ENCODE measurements around the gene PLXNA1.

The PLXNA1 gene

DNA sequence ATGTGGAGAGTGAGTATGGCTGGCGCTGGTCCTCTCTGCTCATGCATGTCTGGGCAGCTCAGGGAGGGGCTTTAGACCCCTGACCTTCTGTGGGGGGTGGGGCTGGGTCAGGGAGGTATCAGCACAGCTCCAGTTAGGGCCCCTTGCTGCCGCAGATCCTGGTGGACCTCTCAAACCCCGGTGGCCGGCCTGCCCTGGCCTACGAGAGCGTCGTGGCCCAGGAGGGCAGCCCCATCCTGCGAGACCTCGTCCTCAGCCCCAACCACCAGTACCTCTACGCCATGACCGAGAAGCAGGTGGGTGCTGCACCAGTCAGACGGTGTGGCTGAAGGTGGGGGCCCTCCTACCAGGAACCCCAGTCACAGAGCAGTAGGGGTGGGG lies 20.2 kb downstream of the PLXNA1 start:
- no peak for DNase-seq

DNA sequence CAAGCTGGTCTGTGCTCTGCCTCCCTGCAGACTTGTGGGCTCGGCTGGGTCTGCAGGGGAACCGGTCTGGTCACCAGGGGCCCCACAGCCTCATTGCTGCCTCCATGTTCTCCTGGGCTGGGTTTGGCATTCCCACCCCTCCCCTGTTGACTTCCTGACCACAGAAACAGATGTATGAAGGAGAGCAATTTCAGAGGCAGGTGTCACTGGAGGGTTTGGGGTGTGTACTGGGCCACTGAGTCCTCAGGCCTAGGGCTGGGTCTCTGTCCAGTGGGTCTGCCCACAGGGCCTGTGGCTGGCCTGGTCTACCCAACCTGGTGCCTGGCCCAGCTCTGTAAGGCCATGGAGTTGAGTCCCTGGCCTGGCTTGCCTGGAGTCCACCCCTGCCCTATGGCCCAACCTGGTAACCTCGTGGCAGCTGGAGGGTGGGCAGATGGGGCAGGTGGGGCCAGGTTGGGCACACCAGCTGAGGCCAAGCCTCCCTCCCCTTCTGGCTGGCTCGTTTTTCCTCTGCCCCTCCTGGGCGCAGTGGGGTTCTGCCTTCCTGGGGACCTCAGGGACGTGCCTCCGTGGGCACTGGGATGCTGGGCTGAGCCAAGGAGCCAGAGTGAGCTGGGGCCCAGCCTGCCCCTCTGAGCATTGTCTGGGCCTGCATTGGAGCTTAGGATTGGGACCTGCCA lies 20.8 kb downstream of the PLXNA1 start:
- no peak for DNase-seq

DNA sequence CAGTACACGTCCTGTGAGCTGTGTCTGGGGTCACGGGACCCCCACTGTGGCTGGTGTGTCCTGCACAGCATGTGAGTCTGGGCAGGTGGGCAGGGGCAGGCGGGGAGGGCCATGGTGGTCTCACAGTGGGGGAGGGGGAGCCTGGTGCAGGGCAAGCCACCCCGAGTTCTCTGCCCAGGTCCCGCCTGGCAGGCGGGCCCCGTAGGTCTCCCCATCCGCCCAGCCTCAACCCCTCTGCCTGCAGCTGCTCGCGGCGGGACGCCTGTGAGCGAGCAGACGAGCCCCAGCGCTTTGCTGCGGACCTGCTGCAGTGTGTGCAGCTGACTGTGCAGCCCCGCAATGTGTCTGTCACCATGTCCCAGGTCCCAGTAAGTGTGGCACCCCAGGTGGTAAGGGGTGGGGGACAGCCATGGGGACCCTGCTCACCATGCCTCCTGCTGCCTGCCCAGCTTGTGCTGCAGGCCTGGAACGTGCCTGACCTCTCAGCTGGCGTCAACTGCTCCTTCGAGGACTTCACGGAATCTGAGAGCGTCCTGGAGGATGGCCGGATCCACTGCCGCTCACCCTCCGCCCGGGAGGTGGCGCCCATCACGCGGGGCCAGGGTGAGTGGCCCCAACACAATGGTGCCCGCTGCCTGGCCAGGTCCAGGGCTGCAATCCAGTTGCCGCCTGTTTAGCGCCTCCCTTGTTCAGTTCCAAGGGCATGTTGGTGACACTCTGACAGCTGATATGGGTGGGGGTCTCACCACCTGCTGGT lies 21.9 kb downstream of the PLXNA1 start:
- no peak for DNase-seq

DNA sequence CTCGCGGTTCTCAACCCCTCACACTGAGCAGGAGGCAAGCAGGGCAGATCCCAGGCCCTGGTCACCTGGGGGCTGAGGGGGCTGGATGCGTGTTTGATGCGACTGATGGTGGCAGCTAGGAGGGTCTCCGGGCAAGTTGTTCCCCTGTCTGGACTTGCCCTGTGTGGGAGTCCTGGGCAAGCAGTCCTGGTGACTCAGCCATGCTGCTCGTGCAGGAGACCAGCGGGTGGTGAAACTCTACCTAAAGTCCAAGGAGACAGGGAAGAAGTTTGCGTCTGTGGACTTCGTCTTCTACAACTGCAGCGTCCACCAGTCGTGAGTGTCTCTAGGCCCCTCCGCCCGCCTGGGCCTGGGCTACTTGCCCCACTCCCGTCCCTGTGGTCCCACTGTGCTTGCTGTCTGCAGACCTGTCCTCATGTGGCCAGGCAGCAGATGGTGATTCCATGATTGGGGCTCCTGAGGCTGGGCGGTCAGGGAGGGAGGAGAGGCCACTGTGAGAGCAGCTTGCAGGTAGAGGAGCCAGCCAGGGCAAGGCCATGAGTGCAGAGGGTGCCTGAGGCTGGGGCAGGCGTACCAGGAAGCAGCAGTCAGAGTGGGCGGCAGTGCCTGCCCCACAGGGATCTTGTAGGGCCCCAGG lies 23.1 kb downstream of the PLXNA1 start:
- DNase-seq, result no peak

DNA sequence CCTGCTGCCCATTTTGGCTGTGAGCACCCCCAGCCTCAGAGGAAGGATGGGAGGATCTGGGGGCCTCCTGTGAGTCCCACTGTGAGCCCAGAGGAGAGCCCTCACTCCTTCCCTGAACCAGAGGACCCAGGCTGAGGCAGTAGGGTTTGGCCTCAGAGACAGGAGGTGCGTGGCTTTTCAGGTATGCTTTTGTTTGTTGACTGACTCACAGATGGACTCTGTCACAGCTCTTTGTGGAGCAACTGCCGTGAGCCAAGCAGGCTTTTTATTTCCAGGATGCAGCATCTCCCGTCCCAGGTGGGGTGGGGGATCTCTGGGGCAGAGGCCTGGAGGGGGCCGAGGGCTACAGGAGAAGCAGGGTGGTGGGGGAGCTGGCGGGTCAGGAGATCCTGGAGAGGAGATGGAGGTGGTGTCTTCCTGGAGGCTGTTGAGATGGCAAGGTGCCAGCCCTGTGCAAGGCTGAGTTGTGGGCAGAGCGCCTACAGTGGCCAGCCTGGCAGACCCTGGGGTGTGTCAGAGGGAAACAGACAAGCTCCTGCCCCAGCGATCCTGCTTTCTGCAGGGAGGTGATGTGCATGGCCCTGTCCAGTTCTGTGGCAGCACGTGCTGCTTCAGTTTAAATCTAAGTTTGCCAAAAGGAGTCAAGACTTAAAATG lies 24.0 kb downstream of the PLXNA1 start:
- no peak for DNase-seq

DNA sequence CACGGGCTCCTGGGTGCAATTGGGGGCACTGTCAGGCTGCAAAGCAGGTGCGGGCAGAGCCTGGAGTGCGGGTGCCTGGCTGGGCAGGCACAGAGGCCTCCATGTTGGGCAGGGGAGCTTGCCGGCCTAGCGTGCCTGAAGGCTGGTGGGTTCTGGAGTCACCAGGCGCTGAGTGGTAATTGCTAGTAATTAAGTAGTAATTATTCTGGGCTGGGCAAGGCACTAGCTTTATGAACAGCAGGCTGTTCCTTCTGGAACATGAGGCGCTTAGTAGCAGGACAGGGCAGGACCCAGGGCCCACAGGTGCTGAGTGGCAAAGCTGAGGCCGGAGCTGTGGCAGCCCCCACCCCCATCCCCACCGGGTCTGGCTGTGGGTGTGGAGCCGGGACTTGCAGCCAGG lies 25.3 kb downstream of the PLXNA1 start:
- no peak for DNase-seq

DNA sequence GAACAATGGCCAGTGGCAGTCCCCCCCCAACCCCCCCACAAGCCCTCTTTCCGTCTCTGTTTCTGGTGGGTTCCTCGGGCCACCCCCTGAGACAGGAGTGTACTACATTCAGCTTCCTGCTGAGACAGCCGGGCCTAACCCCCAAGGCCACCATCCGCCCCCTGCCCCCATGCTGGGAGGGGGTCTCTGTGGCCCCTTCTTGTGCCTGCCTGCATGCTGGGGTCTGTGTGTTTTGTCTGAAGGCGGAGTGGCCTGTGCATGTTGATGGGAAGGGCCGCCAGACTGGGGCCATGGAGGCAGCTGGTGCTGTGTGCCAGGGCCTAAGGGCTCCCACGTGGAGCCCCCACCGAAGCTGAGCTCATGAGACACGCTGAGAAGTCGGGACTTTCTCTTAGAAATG lies 26.6 kb downstream of the PLXNA1 start:
- DNase-seq, result no peak

DNA sequence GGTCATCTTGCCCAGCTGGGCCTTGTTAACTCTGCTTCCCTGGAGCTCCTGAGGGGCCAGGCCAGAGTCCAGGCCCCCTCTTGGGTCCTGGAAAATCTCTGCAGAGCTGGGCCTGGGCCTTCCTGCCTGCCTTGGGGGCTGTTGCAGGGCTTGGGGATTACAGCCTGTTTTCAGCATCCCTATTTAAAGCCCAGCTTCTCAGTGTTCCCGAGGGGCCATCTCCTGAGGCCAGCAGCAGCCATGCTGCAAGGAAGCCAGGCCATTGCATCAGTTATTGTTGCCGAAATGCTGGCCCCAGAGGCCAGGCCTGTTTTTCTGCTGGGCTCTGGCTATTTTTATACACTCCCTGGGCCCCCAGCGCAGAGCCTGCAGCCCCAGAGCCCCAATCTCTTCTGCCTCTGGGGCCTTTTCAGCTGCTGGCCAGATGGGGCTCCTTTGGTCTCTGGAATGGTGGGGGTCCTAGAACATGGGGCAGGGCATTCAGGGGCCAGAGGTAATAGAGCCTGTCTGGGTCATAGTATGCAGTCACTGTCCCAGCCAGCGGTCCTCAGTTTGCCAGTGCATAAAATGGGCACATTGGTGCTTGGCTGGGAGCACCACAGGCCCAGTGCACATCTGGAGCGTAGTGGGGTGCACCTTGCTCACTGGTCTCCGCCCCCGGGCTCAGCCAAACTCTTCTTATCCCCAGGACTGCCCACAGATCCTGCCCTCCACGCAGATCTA lies 28.5 kb downstream of the PLXNA1 start:
- no peak for DNase-seq

DNA sequence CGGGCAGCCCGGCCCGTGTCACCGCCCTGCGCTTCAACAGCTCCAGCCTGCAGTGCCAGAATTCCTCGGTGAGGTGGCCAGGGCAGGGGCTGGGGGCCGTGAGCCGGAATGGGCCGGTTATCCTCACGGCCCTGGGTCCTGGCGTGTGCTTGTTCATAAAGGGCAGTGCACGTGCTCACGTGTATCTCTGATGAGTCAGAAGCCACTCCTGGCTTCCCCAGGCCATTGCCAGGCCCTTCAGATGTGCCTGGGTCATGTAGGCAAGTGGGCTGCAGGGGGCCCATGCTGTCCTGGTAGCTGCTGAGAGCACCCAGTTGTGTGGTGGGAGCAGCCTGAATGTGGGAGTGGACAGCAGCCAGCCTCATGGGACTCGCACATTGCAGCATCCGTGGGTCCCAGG lies 29.2 kb downstream of the PLXNA1 start:
- DNase-seq, result no peak

DNA sequence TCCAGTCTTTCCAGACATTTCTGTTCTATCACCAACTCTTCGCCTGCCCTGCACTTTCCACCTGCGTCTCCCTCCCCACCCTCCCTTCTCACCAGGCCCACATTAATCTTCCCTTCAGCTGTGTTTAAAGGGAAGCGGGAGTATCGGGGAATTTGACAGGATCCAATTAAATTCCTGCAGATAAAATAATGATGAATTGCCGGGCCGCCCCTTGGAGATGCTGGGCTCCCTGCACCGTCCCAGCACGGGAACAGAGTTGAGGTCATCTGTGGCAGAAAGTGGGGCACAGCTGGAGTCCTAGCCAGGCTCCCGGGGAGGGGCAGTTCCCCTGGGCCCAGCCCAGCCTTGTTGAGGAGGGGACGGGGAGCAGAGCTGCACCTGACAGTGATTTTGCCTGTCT lies 30.3 kb downstream of the PLXNA1 start:
- no peak for DNase-seq

DNA sequence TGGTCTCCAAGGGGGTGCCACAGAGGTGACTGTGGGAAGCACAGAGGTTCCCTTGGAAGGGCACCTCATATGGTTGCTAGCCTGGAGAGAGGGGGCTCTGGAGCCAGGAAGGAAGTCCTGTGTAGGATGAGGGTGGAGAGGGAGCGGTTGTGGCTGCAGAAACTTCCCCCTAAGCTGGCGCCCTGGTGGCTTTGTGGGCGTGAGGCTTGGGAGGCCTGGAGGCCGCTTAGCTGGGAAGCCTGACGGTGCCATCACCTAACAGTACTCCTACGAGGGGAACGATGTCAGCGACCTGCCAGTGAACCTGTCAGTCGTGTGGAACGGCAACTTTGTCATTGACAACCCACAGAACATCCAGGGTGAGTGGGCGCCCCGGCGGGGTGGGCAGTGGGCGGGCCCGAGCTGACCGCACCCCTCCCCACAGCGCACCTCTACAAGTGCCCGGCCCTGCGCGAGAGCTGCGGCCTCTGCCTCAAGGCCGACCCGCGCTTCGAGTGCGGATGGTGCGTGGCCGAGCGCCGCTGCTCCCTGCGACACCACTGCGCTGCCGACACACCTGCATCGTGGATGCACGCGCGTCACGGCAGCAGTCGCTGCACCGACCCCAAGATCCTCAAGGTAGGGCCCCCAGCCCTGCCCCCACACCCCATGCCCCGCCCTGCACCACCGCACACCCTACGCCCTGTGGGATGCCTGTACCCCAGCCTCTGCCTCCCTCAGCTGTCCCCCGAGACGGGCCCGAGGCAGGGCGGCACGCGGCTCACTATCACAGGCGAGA lies 31.0 kb downstream of the PLXNA1 start:
- DNase-seq, result no peak

DNA sequence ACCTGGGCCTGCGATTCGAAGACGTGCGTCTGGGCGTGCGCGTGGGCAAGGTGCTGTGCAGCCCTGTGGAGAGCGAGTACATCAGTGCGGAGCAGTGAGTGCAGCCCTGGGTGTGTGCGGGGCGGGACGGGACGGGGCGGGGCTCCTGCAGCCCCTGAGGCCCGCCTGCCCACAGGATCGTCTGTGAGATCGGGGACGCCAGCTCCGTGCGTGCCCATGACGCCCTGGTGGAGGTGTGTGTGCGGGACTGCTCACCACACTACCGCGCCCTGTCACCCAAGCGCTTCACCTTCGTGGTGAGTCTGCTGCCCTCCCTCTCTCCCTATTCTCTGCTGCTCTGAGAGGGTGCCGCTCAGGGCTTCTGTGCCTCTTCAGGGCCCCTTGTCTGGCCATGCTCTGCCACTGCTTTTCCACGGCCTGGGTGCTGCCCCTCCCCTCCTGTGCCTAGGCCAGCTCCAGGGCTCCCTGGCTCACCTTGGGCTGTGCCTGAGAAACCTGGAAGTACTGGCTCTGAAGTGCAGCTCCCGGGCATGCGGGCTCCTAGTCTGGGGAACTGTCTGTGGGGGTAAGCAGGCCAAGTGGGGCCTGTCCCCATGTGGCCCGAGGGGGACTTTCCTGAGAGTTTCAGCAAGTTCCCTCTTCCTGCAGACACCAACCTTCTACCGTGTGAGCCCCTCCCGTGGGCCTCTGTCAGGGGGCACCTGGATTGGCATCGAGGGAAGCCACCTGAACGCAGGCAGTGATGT lies 31.8 kb downstream of the PLXNA1 start:
- no peak for DNase-seq

DNA sequence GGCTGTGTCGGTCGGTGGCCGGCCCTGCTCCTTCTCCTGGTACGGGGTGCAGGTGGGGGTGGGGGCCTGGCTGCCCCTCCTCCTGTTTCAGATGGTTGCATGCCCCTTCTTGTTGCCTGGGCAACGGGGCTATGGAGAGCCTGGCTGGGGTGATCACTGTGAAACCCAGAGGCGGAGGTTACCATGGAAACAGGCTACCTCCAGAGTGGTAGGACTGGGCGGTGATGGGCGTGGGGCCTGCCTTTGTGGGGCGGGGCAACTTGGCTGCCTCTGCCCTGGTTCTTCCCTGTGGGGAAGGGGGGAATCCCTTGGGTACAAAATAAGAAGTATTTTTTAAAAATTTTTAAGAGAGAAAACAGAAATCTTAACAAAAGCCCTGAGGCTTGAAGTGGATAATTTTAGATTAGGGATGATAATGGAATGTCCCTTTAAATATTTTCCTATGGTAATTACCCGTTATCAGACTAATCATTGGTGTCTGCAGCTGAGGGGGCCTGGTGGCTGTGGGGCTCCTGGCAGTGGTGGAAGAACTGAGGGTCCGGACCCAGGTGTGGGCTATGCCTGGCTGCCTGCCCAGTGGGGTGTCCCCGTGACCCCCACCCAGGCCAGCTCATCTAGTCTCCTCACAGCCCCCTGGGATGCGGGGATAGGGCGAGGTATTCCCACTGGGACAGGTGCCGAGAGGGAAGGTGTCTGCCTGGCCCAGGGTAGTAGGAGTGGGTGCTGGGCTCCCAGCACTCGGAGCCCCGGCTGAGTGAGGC lies 32.5 kb downstream of the PLXNA1 start:
- DNase-seq, result no peak

DNA sequence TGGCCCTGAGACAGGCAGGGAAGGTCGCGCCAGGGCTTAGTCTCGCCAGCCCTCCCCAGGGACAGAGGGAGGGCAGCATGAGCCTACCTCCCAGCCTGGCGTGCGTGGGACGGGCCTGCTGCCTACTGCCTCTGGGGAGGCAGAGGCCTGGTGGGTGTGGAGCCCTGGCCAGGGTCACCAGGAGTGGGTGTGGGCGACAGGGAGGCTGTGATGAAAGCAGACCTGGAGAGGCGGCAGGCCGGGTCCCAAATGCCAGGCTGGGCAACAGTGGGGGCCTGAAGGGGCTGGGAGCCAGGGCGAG lies 33.1 kb downstream of the PLXNA1 start:
- DNase-seq, result no peak

DNA sequence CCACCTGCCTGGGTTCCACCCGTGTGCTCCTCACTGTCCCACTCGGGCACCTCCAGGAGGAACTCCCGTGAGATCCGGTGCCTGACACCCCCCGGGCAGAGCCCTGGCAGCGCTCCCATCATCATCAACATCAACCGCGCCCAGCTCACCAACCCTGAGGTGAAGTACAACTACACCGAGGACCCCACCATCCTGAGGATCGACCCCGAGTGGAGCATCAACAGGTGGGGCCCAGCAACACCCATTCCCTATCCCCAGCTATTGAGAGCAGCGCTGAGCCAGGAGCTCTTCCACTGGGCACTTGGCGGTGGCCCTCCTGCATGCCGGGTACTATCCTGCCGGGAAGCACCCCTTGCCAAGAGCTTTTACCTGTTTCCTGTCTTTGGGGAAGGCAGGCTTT lies 33.5 kb downstream of the PLXNA1 start:
- no peak for DNase-seq

DNA sequence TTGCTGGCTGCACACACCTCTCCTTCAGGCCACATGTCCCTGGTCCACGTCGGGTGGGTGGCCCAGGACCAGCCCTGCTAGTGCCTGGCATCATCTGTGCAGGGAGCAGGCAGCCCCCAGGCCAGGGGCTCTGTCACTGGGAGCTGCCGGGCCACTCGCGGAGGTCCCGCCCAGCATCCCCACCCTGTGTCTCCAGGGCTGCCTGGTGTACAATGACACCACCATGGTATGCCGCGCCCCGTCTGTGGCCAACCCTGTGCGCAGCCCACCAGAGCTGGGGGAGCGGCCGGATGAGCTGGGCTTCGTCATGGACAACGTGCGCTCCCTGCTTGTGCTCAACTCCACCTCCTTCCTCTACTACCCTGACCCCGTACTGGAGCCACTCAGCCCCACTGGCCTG lies 34.3 kb downstream of the PLXNA1 start:
- DNase-seq, result no peak

DNA sequence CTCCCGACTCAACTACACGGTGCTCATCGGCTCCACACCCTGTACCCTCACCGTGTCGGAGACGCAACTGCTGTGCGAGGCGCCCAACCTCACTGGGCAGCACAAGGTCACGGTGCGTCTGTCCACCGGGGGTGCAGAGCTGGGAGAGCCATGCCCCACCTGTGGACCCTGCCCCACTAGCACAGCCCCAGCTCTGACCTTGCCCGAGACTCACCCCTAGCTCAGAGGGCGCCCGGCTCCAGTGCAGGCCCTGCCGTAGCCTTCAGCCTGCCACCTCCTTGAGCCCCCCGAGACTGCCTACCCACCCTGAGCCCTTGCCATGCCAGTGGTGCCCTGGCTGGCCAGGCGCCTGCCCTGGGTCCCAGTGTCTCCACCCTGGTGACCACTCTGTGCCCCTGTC lies 34.9 kb downstream of the PLXNA1 start:
- DNase-seq, result no peak

DNA sequence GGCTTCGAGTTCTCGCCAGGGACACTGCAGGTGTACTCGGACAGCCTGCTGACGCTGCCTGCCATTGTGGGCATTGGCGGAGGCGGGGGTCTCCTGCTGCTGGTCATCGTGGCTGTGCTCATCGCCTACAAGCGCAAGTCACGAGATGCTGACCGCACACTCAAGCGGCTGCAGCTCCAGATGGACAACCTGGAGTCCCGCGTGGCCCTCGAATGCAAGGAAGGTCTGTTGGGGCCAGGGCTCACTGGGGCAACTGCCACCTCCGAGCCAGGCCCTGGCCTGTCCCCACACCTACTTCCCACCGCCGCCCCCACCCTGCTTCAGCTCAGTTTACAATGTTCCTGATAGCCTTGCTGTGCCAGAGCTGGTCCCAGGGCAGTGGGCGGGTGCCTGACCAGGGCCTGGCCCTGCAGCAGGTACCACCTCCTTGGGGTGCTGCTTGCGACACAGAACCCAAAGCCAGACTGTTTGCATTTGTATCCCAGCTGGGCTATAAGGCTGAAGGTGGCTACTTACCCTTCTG lies 35.5 kb downstream of the PLXNA1 start:
- no peak for DNase-seq

DNA sequence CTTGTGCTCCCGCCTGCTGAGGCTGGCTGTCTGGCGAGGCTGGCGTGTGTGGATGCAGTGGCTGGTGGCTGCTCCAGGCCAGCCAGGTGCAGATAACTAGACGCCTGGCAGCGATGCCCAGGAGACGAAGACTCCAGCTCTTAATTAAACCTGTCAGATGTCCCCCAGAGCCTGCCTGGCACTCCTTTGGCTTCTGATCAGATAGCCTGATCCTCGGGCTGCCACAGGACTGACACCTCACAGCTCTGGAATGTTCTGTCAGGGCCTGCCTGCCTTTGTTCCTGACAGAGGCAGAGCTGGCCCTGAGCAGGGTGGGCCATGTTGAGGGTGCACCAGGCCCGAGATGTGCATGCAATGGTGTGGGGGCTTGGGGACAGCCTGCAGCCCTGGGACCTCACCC lies 36.5 kb downstream of the PLXNA1 start:
- no peak for DNase-seq

DNA sequence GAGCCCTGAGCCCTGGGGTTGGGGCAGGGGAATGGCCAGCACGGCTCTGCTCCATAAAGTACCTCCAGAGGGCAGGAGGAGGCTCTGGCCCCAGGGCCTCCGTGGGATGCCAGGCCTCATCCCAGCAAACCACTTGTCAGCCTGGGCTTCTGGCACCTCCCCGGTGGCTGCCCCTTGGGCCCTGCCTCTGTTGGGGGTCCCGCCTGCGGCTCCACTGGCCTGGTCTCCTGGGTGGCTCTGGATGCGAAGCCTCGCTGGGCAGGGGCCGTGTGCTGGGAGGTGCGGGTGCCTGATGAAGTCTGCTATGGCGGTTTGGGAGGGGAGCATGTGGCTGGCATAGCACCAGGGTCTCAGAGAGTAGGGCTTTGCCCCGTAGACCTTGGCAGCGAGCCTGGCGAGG lies 37.6 kb downstream of the PLXNA1 start:
- DNase-seq, result no peak

DNA sequence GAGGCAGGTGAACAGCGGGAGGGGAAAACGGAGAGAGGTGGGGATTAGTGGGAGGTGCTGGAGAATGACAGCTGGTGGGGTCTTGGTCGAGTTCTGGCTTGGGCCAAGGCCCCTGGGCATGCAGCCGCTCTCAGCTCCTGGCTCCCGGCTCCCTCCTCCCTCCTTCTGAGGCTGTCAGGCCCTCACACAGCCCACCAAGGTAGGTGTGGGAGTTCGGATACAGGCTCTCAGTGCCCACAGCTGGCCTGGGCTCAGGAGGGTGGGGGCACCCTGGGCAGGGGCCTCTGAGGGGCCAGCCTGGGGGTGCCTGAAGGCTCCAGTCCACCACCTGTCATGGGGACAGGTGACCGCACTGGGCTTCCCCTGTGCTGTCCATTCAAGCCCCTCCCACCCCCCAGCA lies 39.9 kb downstream of the PLXNA1 start:
- no peak for DNase-seq
